ENCODE measurements around the gene PRSS50.
"Not testable (repeated sequence)": the region's sequence is repeated elsewhere in the genome, so short reads cannot be mapped to it uniquely, and the experiment has no call there.

Gene PRSS50

DNA sequence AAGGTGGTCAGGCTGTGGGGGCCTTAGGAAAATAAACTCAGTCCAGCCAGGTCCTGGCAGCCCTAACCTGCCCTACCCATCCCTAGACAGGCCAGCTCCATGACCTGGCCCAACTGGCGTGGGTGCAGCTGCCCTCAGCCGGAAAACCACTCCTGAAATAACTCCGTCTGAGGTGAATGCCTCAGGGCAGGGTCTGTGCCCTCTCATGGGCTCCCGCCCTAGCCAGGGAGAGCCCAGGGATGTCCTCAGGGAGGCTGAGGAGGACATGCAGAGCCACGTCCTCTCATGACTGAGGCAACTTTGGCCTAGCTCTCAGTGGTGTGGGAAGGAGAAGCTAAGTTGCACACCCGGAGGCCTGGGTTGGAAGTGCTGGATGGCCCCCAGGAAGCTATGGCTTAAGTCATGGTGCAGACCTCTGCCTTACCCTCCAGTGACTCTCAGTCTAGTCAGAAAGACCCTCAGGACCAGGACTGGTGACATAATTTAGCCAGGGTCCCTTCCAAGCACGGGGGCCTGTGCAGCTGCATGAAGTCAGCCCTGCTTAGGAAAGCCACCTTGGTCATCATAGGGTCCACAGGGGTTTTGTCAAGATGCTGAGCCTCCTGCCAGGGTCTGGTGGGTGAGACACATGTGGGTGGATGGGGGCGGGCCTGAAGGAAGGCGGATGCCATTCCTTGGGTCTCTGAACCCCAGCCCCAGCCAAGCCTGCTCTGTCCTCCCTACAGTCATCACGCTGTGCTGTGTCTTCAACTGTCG lies 9.1 kb downstream of the PRSS50 start:
- no peak for DNase-seq

DNA sequence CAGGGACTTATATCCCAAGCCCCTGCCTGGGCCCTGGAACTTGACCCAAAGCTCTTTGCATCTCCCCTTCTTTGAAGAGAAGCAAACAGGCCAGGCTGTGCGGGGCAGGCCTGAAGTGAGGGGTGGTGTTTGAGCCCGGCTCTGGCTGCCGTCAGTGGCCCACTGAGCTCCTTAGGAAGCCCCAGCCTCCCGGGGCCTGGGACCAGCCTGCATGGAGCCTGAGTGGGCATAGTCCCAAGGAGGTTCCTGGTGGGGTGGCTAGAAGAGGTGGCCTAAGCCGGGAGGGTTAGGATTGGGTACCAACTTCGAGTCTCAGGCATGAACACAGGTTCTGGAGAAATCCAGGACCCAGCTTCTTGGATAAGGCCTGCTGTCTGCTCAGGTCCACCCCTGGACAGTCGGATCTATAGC lies 10.1 kb downstream of the PRSS50 start:
- no peak for DNase-seq

DNA sequence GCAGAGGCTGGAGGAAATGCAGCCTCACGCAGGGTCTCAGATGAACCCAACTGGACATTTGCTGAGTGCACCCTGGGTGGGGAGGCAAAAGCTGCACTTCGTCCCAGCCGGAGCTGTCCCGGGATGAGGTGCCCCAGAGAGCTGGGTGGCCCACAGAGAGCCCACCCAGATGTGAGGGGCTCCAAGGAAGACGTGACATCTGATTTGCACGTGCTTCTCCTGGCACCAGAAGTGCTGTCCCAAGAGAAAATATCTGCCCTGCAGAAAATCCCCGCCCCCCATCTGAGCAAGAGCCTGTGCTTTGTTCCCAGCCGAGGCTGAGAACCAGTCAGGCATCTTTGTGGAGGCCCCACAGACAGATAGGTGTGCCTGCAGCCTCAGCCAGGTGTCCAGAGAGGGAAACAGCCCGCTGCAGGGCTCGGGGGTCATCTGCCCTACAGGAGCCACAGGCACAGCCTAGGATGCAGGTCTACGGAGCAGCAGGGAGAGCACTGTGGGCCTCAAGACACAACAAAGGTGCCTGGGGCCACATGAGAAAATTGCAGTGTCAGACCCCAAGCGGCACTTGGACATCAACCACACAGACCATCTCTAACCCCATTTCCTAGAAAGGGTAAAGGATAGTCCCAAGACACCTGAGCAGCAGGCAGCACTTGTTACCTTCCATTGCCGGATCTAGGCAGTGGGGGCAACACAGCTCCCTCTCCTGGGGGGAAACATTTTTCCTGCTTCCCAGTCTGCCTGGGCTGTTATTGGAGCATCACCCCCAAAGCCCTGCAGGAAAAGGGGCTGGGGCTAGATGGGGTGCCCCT lies 10.7 kb downstream of the PRSS50 start:
- DNase-seq: no peak

DNA sequence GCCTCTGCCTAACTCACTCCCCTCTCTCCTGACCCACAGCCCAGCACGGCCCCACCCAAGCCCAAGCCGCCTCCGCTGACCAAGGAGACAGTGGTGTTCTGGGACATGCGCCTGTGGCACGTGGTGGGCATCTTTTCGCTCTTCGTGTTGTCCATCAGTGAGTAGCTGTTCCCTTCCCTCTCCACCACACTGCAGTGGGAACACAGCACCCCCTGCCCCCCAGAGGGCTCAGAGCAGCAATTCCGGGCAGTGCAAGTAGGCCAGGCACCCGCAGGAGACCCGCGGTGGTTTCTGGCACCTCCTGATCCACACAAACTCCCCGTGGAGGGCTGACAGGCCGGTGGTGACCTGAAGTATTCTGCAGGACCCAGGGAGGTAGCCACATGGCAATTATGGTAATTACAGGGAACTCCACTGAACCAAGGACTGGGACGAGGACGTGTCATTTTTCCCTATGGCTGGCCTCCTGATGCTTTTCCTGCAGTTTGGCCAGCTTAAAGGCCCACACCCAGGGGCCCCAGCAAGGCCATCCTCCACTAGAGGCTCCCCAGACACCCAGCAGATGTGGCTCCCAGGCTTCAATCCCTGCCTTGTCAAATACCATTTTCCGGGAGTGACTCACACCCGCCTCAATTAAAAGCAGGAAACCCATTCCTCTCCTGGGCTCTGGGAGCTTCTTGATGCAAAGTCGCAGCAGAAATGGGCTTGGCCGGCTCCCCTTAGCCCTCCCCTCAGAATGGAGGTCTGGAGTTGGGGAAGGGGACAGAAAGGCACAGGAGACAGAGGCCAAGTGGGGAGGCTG lies 11.7 kb downstream of the PRSS50 start:
- no peak for DNase-seq

DNA sequence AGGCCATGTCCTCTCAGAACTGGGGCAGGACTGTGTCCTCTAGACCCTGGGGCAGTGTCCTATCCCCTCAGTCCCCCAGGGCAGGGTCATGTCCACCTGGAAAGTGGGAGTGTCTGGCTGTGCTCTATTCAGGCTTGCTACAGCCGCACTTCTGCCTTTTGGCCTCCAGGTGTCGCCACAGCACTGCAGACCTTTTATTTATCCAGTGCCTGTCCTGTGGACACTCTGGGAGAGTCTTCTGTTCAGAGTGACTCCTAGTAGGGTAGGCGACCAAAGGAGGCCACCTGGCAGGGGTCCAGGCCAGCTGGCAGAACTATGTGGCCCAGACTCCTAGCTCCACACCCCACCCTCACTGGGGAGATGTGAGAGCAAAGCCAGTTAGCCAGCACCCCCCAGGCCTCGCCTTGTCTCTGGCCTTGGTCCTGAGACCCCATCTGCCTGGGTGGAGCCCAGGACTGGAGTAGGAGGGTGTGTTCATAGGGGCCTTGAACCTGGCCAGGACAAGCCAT lies 12.6 kb downstream of the PRSS50 start:
- peak in 1 of 2 donors; percentile 32 for DNase-seq

DNA sequence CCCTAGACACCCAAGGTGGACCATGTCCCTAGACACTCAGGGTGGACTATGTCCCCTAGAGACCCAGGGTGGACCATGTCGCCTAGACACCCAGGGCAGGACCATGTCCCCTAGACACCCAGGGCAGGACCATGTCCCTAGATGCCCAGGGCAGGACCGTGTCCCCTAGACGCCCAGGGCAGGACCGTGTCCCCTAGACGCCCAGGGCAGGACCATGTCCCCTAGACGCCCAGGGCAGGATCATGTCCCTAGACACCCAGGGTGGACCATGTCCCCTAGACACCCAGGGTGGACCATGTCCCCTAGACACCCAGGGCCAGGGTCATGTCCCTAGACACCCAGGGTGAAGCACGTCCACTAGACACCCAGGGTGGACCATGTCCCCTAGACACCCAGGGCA lies 13.3 kb downstream of the PRSS50 start:
- DNase-seq: not testable (repeated sequence)

DNA sequence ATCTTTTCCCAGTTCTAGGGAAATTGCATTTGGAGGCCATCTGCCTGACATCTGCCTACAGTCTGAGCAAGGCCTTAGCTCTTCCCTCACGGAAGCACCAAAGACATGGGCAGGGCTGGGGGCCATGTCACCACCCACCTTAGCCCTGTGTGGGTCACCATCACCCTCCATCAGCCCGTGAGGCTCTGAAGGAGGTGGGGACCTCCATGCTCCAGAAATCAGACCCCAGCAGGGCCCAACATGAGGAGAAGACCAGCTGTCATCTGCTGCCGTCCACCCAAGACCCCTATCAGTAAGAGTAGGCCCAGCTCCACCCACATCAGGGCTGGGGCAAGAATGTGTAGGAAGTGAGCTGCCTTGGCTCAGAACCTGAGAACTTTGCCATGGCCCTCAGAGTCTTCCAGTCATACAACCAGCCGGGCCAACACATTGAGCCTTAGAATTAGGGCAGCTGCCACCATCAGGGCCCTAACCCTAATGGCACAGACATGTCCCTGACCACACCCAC lies 14.6 kb downstream of the PRSS50 start:
- no peak for DNase-seq

DNA sequence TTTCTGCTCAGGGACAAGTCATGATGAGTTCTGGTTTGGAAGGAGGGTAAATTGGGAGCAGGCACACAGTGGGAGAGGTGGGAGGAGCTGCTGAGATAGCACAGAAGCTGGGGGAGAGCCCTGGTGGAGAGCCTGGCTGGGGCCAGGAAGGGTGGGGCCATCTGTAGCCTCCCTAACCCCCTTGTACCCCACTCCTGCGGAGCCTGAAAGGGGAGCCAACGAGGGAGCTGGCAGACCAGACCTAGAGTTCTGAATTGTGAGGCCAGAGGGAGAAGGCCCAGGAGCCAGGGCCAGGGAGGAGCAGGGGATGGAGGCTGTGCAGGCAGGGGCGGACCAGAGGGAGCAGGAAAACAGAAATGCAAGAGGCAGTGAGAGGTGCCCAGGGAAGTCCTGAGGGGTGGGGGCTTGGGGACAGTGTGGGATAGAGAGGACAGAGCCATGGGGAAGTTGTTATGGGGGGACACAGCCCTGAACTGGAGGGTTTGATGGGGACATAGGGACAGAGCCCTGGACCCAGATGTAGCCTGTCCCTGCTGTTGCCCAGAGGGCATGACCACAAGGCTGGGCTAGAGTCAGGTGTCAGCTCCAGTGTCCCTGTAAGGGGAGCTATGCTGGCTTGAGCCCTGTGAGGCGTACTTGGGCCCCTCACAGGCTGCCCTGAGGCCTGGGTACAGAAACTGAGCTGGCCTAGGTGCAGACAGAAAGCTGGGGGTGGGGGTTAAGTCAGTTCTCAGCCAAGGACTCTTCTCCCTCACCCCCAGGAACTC lies 15.2 kb downstream of the PRSS50 start:
- DNase-seq: no peak

DNA sequence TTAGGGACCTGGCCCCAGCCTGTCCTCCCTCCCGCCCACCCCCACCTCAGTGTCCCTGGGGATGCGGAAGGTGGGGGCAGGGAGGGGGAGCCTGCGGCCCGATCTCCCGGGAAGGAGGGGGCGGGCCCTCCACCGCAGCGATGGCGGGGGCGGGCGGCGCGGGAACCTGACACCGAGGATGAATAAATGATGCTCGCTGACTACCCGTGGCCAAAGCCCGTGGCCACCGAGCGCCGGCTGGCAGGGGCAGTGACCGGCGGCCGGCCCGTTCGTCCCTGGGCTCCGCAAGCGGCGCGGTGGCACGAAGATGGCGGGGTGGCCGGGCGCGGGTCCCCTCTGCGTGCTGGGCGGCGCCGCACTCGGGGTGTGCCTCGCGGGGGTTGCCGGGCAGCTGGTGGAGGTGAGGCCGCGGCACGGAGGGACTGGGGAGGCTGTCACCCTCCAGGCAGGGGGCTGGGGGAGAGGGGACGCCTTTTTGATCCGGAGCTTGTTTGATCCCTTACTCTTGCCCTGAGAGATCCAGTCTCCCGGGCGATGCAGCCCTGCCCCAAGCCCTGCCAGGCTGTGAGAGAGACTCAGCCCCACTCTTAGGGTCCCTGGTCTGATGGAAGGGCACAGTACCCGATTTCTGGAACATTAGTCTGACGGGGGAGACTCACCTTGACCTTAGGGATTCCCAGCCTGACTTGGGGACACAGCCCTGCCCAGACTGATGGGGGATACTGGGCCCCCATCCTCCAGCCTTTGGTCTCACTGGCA lies 16.3 kb downstream of the PRSS50 start, which contains the start of gene TMIE:
TMIE (plus strand) TSS at position 212 of the 759 bp plus-strand sequence; CDS start at position 308, 96 bp downstream.
- DNase-seq: no peak

DNA sequence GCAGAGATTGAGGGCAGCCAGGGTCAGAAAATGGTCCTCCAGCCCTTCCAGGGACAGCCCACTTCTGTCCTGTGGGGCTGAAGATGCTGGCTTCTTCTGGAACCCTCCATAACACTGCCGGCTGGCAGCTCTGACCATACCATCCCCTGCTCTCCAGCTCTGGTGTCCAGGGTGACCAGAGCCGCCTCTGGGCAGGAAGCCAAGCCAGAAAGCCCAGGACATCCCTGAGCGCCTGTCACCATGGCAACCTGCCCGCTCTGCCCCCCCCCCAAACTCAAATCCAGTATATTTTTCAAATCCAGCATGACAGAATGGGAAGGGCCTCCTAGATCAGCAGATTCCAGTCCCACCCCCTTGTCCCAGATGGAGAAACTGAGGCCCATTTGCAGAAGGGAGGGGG lies 16.9 kb downstream of the PRSS50 start:
- DNase-seq: no peak

DNA sequence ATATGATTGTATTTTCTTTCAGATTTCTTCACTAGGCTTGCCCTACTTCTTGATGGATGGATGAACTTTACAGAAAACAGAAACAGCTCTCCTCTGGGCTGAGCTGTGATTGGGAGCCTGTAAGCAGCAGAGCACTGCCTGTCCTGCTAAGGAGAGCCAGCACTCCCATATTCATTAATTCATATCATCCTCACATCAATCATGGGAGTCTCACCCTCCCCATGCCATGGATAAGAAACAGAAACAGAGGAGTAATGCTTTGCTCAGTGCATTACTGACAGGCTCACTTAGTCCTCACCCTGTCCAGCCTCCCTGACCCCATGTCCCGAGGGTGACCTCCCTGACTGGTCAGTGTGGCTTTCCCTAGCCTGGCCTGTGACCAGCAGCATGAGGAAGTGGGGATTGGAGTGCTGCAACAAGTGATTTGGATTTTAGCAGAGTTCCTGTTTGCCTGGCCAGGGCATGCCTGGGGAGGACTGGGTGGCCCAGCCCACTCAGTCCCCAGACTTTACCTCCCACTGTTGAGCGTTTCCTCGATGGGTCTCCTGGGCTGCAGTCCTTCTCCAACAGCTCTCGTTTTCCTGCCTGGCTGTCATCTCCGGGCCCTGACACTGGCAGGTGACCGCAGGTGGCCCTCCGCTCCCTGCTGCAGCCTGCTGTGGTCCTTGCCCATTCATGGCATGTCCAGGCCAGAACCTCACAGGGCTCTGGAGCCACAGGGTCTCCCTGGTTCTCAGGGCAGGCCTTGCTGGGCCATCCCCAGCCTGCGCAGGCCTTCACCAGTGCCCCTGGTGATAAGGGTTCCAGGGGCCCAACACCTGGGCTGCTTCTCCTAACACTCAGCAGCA lies 17.8 kb downstream of the PRSS50 start:
- DNase-seq: peak in 1 of 2 donors; percentile 12

DNA sequence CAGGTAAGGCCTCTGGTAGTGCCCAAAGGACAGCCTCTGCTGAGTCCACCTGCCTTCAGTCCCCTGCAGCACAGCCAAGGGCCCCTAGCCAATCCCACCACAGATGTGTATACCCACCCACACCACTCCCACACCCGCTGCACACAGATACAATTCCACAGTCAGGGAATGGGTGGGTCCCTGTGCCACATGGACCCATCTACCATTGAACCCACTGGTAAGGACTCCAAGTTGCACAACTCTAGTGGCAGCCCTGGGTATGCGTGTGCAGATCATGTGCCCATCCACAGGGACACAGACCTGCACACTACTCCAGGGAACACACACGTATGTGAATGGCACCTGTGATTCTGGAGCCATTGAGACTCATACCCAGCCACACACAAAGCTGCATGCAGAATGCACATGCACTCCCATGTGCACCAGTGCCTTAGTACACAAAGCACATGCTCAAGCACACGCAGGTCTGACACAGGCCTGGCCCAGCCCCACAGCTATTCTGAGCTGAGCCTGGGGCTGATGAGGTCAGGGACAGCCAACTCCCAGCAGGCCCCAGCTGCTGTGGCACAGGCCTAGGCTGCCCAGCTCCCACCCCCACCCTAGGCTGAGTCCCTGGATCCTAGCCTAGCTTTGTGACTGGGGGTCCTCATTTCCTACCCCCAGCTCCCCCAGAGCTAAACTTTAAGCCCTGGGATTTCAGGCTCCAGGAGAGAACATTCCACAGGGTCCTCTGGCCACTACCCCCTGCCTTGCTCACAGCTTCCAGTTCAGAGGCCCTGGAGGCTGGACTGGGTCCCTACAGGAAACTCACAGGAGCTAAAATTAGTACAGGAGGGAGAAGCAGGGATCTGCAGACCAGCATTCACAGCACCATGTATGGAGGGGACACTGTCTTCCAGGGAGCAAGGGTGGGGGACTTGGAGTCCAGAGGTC lies 21.4 kb downstream of the PRSS50 start:
- DNase-seq: no peak

DNA sequence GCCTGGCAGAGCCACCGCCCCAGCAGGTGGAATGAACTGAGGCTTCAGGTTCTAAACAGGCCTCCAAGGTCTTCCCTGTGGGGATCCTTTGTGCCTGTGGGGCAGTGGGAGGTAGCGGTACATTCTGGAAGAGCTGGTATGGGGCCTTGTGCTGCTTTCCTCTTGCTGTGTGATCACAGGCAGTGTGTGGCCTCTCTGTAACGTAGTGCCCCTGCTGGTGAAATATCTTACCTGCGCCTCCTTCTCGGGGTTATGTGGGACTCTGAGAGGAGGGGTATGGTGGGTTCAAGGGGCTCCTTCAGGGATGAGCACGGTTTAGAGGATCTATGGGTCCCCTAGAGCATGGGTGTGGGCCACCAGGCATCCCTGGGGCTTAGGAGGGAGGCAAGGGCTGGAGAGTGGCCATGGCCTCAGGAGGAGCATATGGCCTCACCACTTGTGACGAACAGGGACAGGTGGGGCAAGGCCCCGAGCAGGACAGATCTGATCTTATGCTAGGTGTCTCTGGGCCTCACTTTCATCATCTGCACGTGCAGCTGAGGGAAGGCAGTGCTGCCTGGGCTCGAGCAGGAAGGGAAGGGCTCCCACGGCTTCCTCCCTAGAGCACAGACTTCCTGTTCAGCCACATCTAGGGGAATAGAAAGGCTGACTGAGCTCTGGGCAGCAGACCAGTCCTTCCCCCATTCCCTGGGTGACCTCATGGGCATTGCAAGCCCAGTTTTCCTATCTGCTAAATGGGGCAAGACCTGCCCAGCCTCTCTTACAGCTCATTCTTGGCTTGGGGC lies 22.3 kb downstream of the PRSS50 start:
- DNase-seq: peak; percentile 52 to 65

DNA sequence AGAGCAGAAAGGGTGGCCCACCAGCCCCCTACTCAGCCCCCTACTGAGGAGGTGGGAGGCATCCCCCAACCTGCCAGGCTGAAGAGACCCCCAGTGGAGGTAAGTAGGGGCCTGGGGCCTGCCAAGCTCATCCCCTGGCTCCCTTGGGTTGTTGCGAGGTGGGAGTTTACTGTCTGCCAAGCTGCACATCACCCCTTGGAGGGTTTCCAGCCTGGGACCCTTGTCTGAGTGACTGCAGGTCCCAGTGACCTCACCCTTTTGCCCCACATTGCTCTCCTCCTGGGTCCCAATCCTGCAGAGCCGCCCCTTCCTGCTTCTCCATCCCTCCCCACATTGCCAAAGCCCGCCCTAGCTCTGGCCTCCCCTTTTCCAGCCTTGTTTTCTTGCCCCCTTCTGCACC lies 23.1 kb downstream of the PRSS50 start:
- no peak for DNase-seq

DNA sequence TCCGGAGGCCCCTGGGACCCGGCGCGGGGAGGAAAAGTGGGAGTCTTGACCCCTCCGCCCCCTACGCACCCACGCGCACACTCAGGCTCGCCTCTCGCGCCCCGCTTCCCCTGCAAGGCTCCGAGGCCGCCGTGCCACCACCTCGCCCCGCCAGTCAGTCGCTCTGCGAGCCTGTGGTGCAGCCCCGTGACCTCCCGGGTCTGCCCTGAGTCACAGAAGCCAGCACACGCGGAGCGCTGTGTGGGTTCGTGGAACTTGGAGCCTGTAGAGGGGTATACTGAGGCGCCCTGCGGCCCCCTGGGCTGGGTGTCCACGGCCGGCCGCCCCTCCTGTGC lies 23.8 kb downstream of the PRSS50 start:
- peak in 1 of 2 donors; percentile 49 for DNase-seq

DNA sequence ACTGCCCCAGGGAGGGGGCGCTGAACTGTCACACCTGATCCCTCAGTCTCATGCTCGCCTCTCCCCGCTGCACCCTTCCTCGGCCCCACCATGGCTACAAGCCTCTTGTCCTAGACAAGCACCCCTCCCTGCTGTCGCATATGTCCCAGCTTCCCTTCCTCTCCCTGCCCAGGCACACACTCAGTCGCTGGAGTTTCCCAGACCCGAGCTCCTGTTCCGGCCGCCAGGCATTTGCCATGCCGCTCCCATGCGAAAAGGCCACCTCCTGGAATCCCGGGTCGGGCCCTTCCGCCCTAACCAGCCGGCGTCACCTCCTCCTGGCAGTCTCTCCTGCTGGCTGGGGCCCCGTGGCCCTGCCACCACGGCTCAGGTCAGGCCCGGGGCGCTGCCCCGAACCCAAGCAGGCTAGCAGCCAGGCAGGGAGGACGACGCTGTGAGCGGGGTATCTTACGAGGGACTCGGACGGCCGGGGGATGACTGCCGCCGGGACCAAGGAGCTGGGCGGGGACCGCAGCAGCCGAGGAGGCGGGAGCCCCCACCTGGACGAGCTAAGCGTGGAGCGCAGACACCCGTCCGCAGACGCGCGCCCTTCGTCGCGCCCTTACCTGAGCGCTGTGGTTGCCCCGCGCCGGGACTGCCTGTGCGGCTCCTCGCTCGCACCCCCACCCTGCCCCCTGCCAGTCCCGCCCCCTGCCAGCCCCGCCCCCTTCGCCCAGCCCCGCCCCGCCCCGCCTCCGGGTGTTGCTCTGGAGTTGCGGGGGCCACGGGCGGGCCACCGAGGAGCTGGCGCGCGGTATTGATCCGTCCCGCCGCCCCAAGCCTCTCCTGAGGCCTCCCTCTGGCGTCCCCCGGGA lies 24.4 kb downstream of the PRSS50 start, which contains the start of gene ALS2CL:
ALS2CL (minus strand) TSS at position 642 of the 854 bp plus-strand sequence. CDS start 4,239 bp downstream, outside the sequence.
- peak in 1 of 2 donors; percentile 70 for DNase-seq

DNA sequence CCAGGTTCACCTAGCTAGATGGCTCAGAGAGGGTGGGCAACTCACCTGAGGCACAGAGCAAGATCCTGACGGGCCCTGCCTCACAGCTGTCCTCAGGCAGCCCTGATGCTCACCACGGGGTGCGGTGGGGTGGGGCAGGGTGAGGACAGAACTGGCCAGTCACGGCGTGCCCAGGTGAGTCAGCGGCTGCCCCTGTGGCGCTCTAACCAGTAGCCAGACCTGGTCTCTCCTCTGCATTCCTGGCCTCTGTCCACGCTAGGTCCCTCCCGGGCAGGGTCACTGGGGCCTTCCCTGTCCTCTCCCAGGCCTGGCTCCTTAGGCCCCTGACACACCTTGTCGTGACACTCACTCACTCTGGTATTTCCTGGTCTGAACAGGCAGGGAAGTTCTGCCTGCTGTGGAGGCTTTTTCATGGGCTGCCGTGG lies 25.1 kb downstream of the PRSS50 start:
- no peak for DNase-seq

Data from bone marrow (tissue), 2 donors.